SKM-1 treated with dmso at 0.1 percent for 144 hours (cell line): ENCODE data around the gene WWC2.

ENCODE experiments used
- DNase-seq: peaks from one replicate; lab custom pipeline; 2025; ENCODE audit not compliant: unreplicated experiment; lab: John Stamatoyannopoulos, UW

The WWC2 gene

GRCh38 chr4:183326853-183327252 lies 227.8 kb downstream of the WWC2 start:
- DNase-seq = no peak

- DNase-seq = no peak
These were observed 228.8 kb downstream of the WWC2 start for GRCh38 chr4:183327827-183328226.

- no peak for DNase-seq
These were observed 229.8 kb downstream of the WWC2 start for GRCh38 chr4:183328832-183329231.

GRCh38 chr4:183329244-183329643 lies 230.2 kb downstream of the WWC2 start:
- DNase-seq = no peak

GRCh38 chr4:183329954-183330742 lies 231.1 kb downstream of the WWC2 start:
- no peak for DNase-seq

- DNase-seq = no peak
These were observed 231.8 kb downstream of the WWC2 start for GRCh38 chr4:183330841-183331240.

GRCh38 chr4:183332447-183332846 lies 233.4 kb downstream of the WWC2 start:
- DNase-seq = no peak

- no peak for DNase-seq
These were observed 234.1 kb downstream of the WWC2 start for GRCh38 chr4:183333202-183333601.

GRCh38 chr4:183333983-183334382 lies 234.9 kb downstream of the WWC2 start:
- no peak for DNase-seq

GRCh38 chr4:183335369-183335940 lies 236.4 kb downstream of the WWC2 start:
- DNase-seq = no peak

- DNase-seq = no peak
These were observed 238.3 kb downstream of the WWC2 start for GRCh38 chr4:183337349-183337748.

- no peak for DNase-seq
These were observed 238.8 kb downstream of the WWC2 start for GRCh38 chr4:183337833-183338232.

- DNase-seq = no peak
These were observed 243.8 kb downstream of the WWC2 start for GRCh38 chr4:183342541-183343533.

GRCh38 chr4:183343730-183344129 lies 244.7 kb downstream of the WWC2 start:
- DNase-seq = no peak

GRCh38 chr4:183344523-183345255 lies 245.6 kb downstream of the WWC2 start:
- no peak for DNase-seq

- DNase-seq = no peak
These were observed 246.2 kb downstream of the WWC2 start for GRCh38 chr4:183345261-183345660.

- no peak for DNase-seq
These were observed 248.1 kb downstream of the WWC2 start for GRCh38 chr4:183347146-183347545.

- DNase-seq = no peak
These were observed 248.5 kb downstream of the WWC2 start for GRCh38 chr4:183347566-183347965.

- DNase-seq = no peak
These were observed 249.1 kb downstream of the WWC2 start for GRCh38 chr4:183348136-183348535.

- no peak for DNase-seq
These were observed 249.9 kb downstream of the WWC2 start for GRCh38 chr4:183348706-183349659.
